ENCODE measurements around the gene CACNA1H. TPM values are rescaled to one million over a fixed set of nuclear protein-coding genes. Genes with fewer than 3 reads are reported as not detected.
"Not testable (repeated sequence)": the region's sequence is repeated elsewhere in the genome, so short reads cannot be mapped to it uniquely, and the experiment has no call there.

CACNA1H gene
- total and polyA plus RNA-seq, 12 donors, result 1.7 to 8.7 (median 2.5) TPM

DNA sequence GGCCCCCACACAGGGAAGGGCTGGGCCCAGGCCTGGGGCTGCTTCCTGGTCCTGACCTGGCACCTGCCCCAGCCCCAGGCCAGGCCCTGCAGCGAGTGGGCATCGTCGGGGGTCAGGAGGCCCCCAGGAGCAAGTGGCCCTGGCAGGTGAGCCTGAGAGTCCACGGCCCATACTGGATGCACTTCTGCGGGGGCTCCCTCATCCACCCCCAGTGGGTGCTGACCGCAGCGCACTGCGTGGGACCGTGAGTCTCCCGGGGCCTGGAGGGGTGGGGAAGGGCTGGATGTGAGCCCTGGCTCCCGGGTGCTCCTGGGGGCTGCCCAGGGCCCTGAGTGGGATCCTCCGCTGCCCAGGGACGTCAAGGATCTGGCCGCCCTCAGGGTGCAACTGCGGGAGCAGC, 88.2 kb downstream of the CACNA1H start:
- H3K4me1 ChIP-seq; H3K9me3 ChIP-seq; intact Hi-C loops (cut with DNase I); H3K36me3 ChIP-seq; H3K27ac ChIP-seq; DNase-seq; H3K4me3 ChIP-seq: not testable (repeated sequence)
- H3K27me3 ChIP-seq, result peaks cover 0 to 16% (median 7%) of the 10 kb centered on the region in 7 donors
- ATAC-seq, result peak in 1 of 8 donors; percentile 46
- WGBS, 2 donors, result 82 to 90% methylated on average over 11 of the region's 15 CpGs

DNA sequence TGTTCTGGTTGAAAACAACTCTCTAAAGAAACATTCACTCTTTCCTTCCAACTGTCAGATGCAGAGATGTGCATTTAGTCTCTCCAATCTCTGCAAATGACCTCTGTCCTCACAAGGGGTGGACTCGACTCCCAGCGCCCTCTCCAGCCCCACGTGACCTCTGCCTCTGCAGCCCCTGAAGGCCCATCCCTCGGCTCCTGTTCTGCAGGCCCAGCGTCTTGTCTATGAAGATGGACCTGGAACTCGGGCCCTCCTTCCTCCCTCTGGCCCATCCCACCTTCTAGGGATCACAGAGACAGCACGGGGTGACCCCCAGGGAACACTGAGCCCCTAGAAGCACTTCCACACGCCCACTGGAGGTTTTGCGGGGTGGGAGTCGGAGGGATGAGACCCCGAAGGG, 90.5 kb downstream of the CACNA1H start:
- H3K36me3 ChIP-seq; intact Hi-C loops (cut with DNase I); DNase-seq; H3K27ac ChIP-seq; H3K9me3 ChIP-seq; ATAC-seq; H3K4me1 ChIP-seq; H3K4me3 ChIP-seq: not testable (repeated sequence)
- WGBS, 2 donors, result 48 to 55% methylated on average over 7 of the region's 11 CpGs
- peaks cover 0 to 21% (median 7%) of the 10 kb centered on the region in 7 donors for H3K27me3 ChIP-seq

DNA sequence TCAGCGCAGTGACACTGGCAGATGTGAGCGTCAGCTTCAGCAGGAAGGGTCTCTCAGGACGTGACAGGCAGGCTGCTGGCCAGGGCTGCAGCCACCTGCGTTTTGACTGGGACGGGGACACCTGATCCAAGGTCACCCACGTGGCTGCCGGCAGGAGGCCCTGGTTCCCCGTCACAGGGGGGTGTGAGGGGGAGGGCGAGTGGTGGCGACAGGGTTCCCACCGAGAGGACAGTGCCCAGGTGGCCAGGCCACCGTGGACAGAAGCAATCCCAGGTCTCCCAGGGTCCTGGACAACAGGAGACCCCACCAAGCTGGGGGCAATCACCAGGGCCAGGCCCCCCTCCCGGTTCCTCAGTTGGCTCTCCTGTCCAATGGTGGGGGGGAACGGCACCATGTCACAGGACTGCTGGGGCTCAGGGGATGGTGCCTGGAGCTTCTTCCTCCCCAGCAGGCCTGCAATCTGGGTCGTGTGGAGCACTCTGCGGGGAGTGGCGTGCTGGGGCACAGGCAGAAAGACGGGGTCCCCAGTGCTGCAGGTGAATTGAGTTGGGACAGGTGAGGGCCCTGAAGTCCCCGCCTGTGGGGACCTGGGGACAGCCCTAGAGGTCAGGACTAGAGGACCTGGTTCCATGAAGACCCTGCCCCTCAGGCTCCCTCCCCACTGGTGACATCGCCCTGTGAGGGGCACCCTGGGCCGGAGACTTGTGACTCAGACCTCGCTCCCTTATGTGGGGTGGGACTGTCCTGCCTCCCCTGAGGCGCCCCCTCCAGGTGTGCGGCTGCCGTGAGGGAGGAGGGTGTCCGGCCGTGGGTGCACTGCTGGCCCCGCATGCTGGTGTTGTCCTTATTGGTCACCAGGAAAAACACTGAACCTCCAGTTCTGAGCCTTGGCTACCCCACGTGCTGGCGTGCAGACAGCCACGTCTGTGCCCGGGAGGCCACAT, 91.3 kb downstream of the CACNA1H start:
- H3K27ac ChIP-seq; H3K4me1 ChIP-seq; H3K4me3 ChIP-seq; intact Hi-C loops (cut with DNase I); DNase-seq; H3K9me3 ChIP-seq; ATAC-seq; H3K36me3 ChIP-seq: not testable (repeated sequence)
- WGBS, 2 donors, result 54 to 61% methylated on average over 25 to 29 of the region's 32 CpGs
- peaks cover 0 to 21% (median 7%) of the 10 kb centered on the region in 7 donors for H3K27me3 ChIP-seq

GRCh38 chr16:1244881-1245280, 92.0 kb downstream of the CACNA1H start:
- no peak overlapping the region for H3K27ac ChIP-seq
- no peaks in the 10 kb centered on the region for H3K36me3 ChIP-seq
- H3K27me3 ChIP-seq, result peaks cover 0 to 21% (median 7%) of the 10 kb centered on the region in 7 donors
- no peak overlapping the region for H3K4me3 ChIP-seq
- no peaks in the 10 kb centered on the region for H3K4me1 ChIP-seq
- WGBS, 2 donors, result 65 to 73% methylated on average over 10 to 12 of the region's 12 CpGs
- no peaks in the 10 kb centered on the region for H3K9me3 ChIP-seq
- DNase-seq (no peak), ATAC-seq (no peak)
- TF ChIP-seq, protein P1, sequence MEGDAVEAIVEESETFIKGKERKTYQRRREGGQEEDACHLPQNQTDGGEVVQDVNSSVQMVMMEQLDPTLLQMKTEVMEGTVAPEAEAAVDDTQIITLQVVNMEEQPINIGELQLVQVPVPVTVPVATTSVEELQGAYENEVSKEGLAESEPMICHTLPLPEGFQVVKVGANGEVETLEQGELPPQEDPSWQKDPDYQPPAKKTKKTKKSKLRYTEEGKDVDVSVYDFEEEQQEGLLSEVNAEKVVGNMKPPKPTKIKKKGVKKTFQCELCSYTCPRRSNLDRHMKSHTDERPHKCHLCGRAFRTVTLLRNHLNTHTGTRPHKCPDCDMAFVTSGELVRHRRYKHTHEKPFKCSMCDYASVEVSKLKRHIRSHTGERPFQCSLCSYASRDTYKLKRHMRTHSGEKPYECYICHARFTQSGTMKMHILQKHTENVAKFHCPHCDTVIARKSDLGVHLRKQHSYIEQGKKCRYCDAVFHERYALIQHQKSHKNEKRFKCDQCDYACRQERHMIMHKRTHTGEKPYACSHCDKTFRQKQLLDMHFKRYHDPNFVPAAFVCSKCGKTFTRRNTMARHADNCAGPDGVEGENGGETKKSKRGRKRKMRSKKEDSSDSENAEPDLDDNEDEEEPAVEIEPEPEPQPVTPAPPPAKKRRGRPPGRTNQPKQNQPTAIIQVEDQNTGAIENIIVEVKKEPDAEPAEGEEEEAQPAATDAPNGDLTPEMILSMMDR (IDR thresholded peaks at IDR 0.05), result no peak
- intact Hi-C loops (cut with DNase I), result no loop called here

- Histone ChIP-seq H3K4me1 (no peaks in the 10 kb centered on the region), H3K27ac (no peak overlapping the region), H3K4me3 (no peak overlapping the region), H3K9me3 (no peaks in the 10 kb centered on the region), H3K36me3 (no peaks in the 10 kb centered on the region), H3K27me3 (peaks cover 0 to 21% (median 7%) of the 10 kb centered on the region in 7 donors)
- intact Hi-C loops (cut with DNase I), result no loop called here
- DNase-seq, result no peak
- no peak for ATAC-seq
- WGBS, 2 donors, result 58 to 66% methylated on average over 22 of the region's 22 CpGs
- TF ChIP-seq, protein P1 (IDR thresholded peaks at IDR 0.05), result no peak
Observed at GRCh38 chr16:1245452-1246020, 92.6 kb downstream of the CACNA1H start.

GRCh38 chr16:1247903-1248537, 95.1 kb downstream of the CACNA1H start:
- H3K9me3 ChIP-seq; H3K27ac ChIP-seq; H3K36me3 ChIP-seq; intact Hi-C loops (cut with DNase I); H3K4me3 ChIP-seq; H3K4me1 ChIP-seq; DNase-seq; ATAC-seq: not testable (repeated sequence)
- peaks cover 0 to 21% (median 7%) of the 10 kb centered on the region in 7 donors for H3K27me3 ChIP-seq
- WGBS, 2 donors, result 80 to 91% methylated on average over 11 to 14 of the region's 14 CpGs

DNA sequence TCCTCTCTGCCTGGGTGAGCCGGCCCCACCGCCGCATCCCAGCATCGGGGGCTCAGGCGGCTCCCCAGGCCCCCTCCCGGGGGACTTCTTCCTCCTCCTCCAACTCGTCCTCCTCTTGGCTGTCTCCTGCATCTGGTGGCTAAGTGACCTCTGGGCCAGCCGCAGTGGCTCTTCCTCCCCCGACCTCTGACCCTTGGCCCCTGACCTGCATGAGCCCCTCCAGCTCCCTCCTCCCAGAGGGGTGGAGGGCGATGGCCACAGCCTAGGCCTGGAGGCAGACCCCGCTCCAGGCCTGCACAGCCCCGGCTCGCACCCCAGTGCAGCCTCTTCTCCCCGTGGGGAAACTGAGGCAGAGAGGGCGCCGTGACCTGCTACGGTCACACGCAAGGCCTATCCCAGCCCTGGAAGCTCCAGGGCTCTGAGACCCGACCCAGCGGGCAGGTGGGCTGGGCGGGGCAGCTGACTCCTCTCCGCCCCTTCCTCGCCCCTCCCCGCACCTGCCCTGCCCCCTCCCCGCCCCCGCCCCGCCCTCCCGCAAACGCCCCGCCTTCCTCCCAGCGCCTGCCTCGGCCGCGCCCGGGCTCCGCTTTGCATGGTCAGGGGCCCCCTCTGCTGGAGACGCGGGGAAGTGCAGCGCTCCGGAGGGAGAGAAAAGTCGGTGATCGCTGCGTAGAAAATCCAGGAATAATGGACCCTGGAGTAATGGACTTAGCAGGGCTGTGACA, 96.3 kb downstream of the CACNA1H start:
- H3K4me1 ChIP-seq; H3K4me3 ChIP-seq; H3K9me3 ChIP-seq; intact Hi-C loops (cut with DNase I); H3K27ac ChIP-seq; DNase-seq; H3K36me3 ChIP-seq: not testable (repeated sequence)
- 81% methylated on average over 5 of the region's 43 CpGs; no CpG with 5 or more reads in 1 of the 2 donors for WGBS, 2 donors
- H3K27me3 ChIP-seq, result peaks cover 0 to 18% (median 7%) of the 10 kb centered on the region in 7 donors
- peak; percentile 56 to 83 (median 66) for ATAC-seq

- DNase-seq; H3K27ac ChIP-seq; intact Hi-C loops (cut with DNase I); H3K4me1 ChIP-seq; H3K4me3 ChIP-seq; H3K9me3 ChIP-seq; H3K36me3 ChIP-seq: not testable (repeated sequence)
- WGBS, 2 donors, result no CpG with 5 or more reads among the region's 47 CpGs
- peak in 6 of 8 donors; percentile 29 to 54 (median 52) for ATAC-seq
- H3K27me3 ChIP-seq, result peaks cover 0 to 26% (median 15%) of the 10 kb centered on the region in 7 donors
Observed at GRCh38 chr16:1253701-1254364, 100.9 kb downstream of the CACNA1H start.
